GM18907 (cell line): ENCODE results near the gene METRNL.
"Not testable (repeated sequence)": the region's sequence is repeated elsewhere in the genome, so short reads cannot be mapped to it uniquely, and the experiment has no call there.

ENCODE experiments used
- ATAC-seq: cut with Tn5 transposase; IDR thresholded peaks from one replicate; pipeline ENCODE4 v1.9.1; 2021; ENCODE audit warnings: mild to moderate bottlenecking, moderate library complexity; ENCODE audit not compliant: unreplicated experiment

The METRNL gene

DNA sequence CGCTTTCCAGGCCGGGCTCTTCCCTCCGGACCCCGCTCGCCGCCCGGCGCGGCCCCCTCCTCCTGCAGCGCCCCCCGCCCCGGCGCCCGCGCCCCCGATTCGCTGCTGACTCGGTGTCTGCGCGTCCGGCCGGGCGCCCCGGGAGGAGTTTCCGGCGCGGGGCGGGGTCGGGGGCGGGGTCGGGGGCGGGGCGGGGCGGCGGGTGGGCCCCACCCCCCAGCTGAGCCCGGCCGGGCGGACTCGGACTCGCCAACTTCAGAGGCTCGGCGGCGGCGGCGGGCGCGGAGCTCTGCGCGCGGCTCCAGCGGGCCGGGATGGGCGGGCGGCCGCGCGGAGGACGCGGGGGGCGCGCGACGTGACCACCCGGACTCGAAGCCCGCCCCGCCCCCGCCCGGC, at the start of gene METRNL:
Gene METRNL (plus strand): TSS at position 258 of the 396 bp plus-strand sequence. CDS start 207 bp downstream, outside the sequence.
- no peak for ATAC-seq

DNA sequence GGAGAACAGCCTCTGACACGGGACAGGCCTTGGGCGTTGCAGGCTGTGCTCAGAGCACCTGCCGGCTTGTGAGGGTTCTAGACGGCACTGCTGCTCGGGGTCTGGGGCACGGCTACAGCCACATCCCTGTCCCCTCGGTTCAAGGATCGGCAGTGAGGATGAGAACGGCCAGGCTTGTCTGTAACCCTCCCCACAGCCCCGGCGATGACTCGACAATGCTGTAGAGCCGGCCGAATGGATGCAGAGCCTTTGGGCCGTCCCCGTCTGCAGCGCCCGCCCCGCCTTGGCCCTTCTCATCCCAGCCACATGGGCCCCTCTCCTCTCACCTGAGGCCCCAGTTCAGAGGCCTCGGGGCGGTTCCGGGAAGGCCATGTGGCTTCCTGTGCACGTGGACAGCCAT, 49.0 kb upstream of the METRNL start:
- no peak for ATAC-seq

DNA sequence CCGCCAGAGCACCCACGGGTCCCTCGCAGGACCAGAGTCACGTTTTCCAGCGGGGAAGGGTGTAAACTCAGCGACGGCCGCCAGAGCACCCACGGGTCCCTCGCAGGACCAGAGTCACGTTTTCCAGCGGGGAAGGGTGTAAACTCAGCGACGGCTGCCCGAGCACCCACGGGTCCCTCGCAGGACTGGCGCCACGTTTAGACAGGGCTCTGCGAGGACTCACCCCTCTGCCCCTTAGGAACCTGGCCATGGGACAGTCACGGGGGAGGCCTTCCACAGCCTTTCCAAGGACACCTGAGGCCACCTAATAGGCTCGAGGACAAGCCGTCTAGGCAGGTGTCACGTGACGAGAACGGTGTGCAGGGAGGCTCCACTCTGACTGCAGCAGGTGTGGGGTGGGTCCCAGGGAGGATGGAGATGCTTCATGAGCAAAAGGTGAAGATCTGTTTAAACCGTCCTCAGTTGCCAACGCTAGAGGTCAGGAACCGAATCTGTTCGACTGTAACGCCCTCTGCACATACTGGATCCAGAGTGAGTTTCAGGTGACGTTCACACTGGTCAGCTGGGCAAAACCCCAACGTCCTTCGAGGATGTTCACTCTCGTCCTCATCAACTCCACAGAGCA, 48.0 kb upstream of the METRNL start:
- ATAC-seq, result no peak

GRCh38 chr17:83031946-83032451, 47.4 kb upstream of the METRNL start:
- not testable (repeated sequence) for ATAC-seq

GRCh38 chr17:83032781-83033180, 46.6 kb upstream of the METRNL start:
- no peak for ATAC-seq

DNA sequence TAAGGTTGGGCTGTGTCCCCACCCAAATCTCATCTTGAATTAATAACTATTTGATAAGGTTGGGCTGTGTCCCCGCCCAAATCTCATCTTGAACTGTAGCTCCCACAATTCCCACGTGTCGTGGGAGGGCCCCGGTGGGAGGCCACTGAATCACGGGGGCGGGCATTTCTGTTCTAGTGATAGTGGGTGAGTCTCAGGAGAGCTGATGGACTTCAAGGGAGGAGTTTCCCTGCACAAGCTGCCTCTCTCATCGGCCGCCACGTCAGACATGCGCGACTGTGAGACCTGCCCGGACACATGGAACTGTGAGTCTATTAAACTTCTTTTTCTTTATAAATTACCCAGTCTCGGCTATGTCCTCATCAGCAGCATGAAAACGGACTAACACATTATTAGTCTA, 44.9 kb upstream of the METRNL start:
- ATAC-seq, result no peak

- no peak for ATAC-seq
These were observed 43.7 kb upstream of the METRNL start for GRCh38 chr17:83035722-83036121.

DNA sequence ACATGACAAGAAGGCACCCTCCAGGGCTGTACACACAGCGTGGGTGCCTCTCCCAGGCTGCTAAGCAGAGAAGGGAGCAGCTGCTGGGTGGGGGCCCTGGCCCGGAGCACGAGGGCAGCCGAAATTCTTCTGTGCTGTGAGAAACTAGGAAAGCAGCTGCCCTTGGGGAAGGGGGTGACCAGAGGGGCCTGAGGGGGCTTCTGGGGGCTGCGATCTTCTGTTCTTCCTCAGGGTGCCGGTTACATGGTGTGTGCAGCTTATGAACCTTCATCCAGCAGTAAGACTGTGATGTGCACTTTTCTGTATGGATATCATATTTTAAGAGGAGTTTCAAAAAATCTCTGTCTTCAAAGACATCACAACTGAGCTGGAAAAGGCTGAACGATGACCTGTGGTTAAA, 43.2 kb upstream of the METRNL start:
- ATAC-seq, result no peak

DNA sequence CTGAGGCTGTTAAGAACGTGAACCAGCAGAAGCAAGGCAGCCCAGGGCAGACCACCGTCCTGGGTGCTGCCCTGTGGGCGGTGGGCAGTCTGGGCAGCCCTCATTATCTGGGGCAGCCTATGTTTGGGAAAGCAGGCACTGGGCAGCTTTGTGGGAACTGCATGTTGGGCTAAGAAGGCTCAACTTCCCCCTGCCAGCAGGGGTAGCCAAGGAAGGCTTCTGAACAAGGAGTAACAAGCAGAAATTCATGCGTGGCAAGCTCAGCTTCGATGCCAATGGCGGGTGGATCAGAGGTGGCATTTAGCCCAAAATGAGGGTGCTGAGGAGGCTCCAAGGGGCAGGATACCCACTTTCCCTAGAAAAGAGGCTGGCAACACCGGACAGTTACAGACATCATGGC, 42.7 kb upstream of the METRNL start:
- ATAC-seq, result no peak

- ATAC-seq, result no peak
These were observed 42.1 kb upstream of the METRNL start for GRCh38 chr17:83037084-83037873.

DNA sequence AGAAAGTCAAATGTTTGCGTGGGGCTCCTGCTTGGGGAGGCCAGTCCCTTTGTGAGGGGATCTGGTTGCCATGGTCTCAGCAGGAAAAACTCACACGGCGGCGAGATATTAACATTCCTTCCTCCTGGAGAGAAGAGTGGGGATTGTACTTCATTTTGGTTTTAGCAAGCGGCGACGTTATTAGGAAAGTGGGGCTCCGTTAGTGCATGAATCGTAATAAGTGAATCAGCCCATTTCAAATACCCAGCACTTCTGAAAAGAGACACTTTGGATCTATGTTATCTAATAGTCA, 41.6 kb upstream of the METRNL start:
- no peak for ATAC-seq

GRCh38 chr17:83038983-83039382, 40.4 kb upstream of the METRNL start:
- ATAC-seq, result not testable (repeated sequence)

DNA sequence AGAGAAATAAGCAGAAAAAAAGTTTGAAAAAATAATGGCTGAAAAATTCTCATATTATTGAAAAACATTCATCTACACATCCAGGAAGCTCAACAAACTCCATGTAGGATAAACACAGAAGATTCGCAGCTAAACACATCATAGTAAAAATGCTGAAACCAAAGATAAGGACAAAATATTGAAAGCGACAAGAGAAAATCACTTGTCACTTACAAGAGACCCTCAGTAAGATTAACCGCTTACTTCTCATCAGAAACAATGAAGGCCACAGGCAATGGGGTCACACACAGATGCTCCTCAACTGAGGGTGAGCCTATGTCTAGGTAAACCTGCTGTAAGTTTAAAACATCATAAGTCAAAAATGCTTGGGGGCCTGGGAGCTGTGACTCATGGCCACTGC, 38.1 kb upstream of the METRNL start:
- ATAC-seq, result no peak

DNA sequence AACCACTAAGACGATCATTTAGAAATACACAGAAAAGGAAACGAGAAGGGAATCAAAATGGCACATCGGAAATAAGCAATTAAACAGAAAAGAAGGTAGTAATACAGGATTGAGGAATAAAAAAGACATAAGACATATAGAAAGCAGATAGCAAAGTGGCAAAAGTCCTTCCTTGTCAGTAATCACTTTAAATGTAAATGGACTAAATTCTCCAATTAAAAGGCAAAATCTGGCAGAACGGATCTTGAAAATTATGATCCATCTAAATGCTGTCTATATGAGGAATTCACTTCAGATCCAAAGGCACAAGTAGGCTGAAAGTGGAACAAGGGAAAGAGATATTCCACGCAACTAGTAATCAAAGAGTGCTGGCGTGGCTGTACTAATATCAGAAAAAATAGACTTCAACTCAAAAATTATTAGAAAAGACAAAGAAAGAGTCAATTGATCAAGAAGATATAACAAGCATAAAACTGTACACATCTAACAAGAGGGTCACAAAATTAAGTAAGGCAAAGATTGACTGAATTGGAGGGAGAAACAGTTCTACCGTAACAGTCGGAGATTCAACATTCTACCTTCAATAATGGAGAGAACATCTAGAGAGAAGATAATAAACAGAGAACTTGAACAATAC, 36.8 kb upstream of the METRNL start:
- ATAC-seq, result no peak

GRCh38 chr17:83044479-83044878, 34.9 kb upstream of the METRNL start:
- not testable (repeated sequence) for ATAC-seq

GRCh38 chr17:83046448-83047181, 32.8 kb upstream of the METRNL start:
- no peak for ATAC-seq

- ATAC-seq, result no peak
These were observed 32.3 kb upstream of the METRNL start for GRCh38 chr17:83047182-83047478.

DNA sequence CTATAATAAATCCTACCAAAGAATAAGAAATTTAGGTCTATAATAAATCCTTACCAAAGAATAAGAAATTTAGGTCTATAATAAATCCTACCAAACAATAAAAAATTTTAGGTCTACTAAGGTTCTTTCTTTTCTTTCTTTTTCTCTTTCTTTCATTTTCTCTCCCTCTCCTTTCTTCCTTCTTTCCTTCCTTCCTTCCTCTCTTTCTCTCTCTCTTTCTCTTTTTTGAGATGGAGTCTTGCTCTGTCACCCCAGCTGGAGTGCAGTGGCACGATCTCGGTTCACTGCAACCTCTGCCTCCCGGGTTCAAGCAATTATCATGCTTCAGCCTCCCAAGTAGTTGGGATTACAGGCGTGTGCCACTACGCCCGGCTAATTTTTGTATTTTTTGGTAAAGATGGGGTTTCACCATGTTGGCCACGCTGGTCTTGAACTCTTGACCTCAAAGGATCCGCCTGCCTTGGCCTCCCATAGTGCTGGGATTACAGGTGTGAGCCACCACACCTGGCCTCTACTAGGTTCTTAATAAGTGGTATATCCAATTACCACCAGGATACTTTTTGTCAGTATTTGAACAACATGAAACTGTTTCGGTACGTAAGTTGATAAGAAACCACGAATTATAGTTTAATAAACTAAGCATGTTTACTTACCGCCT, 31.5 kb upstream of the METRNL start:
- ATAC-seq, result not testable (repeated sequence)

- ATAC-seq, result no peak
These were observed 28.6 kb upstream of the METRNL start for GRCh38 chr17:83050651-83051395.
